GM12875 (cell line): Measurements from ENCODE around the gene RNF220.

ENCODE experiments used
- H3K4me3 ChIP-seq: one replicate; pipeline ENCODE4 v1.5.1; 2011; ENCODE audit warnings: low read depth, low read length, control low read depth
- TF ChIP-seq, protein P1 (sequence below): IDR thresholded peaks from 2 replicates; pipeline ENCODE4 v1.5.1; 2011; ENCODE audit warnings: low read depth, mild to moderate bottlenecking, control low read depth, inconsistent platforms, low read length, moderate library complexity, borderline replicate concordance; ENCODE audit not compliant: insufficient read depth

The RNF220 gene

GRCh38 chr1:44685881-44686280 is 280.8 kb downstream of the RNF220 start:
- TF ChIP-seq, protein P1, sequence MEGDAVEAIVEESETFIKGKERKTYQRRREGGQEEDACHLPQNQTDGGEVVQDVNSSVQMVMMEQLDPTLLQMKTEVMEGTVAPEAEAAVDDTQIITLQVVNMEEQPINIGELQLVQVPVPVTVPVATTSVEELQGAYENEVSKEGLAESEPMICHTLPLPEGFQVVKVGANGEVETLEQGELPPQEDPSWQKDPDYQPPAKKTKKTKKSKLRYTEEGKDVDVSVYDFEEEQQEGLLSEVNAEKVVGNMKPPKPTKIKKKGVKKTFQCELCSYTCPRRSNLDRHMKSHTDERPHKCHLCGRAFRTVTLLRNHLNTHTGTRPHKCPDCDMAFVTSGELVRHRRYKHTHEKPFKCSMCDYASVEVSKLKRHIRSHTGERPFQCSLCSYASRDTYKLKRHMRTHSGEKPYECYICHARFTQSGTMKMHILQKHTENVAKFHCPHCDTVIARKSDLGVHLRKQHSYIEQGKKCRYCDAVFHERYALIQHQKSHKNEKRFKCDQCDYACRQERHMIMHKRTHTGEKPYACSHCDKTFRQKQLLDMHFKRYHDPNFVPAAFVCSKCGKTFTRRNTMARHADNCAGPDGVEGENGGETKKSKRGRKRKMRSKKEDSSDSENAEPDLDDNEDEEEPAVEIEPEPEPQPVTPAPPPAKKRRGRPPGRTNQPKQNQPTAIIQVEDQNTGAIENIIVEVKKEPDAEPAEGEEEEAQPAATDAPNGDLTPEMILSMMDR, result no peak
- no peak overlapping the region for H3K4me3 ChIP-seq

- H3K4me3 ChIP-seq, result no peak overlapping the region
- TF ChIP-seq, protein P1, result no peak
Observed at GRCh38 chr1:44688760-44689446, 283.8 kb downstream of the RNF220 start.

- H3K4me3 ChIP-seq, result no peak overlapping the region
- TF ChIP-seq, protein P1, result no peak
Observed at GRCh38 chr1:44689447-44689765, 284.4 kb downstream of the RNF220 start.

DNA sequence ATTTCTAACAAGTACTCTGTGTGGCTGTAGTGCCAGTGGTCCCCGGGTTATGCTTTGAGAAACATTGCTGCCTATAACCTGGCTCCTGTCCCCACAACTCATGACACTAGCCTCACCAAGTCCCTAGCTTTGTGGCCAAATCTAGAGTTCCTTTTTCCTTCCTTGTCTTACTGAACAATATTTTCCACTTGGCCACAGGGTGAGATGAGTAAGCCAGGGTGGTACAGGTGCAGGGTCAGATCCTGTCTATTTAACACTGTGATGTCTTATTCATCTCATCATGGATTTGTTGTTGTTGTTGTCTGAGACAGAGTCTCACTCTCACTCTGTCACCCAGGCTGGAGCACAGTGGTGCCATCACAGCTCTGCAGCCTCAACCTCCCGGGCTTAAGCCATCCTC is 288.1 kb downstream of the RNF220 start:
- TF ChIP-seq, protein P1, result no peak

DNA sequence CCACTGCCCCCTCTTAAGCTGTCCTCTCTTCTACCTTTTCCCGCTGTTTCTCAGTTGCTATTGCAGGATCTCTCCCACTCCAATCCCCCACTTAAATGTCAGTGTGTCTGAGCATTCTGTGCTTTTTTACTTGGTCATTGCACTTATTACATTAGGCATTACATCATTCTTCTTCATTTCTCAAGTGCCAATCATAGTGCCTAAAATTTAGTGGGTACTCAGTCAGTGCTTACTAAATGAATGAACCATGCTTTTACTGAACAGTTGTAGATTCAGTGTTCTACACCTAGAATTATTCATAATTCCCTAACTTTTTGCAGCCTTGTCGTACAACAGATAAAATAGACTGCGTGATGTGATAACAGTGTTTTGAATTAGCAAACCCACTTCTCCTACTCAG is 288.8 kb downstream of the RNF220 start:
- TF ChIP-seq, protein P1, result no peak

More for the DNA sequence above, 288.1 kb downstream of the RNF220 start:
- H3K4me3 ChIP-seq, result no peak overlapping the region

GRCh38 chr1:44694863-44695478 is 289.9 kb downstream of the RNF220 start:
- TF ChIP-seq, protein P1, result no peak

More for the DNA sequence above, 288.8 kb downstream of the RNF220 start:
- no peak overlapping the region for H3K4me3 ChIP-seq

DNA sequence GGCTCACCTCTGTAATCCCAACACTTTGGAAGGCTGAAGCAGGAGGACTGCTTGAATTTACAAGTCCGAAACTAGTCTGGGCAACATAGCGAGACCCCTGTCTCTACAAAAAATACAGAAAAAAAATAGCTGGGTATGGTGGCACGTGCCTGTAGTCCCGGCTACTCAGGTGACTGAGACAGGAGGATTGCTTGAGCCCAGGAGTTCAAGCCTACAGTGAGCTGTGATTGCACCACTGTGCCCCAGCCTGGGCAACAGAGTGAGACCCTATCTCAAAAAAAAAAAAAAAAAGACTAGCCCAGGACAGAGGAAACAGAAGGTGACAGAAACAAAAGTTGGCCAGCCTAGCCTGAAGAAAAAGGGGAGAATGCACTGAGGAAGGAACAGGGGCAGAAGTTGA is 290.6 kb downstream of the RNF220 start:
- no peak overlapping the region for H3K4me3 ChIP-seq
- TF ChIP-seq, protein P1, result no peak

More at GRCh38 chr1:44694863-44695478, 289.9 kb downstream of the RNF220 start:
- no peak overlapping the region for H3K4me3 ChIP-seq
